ENCODE data around the gene ERBB4. TPM values are rescaled to one million over a fixed set of nuclear protein-coding genes. Genes with fewer than 3 reads are reported as not detected.

The ERBB4 gene
- total RNA-seq: 2.1 TPM

- DNase-seq: no peak
Observed at GRCh38 chr2:212538305-212539071, at the start of gene ERBB4. Gene ERBB4, minus strand, starts transcription at chr2:212538802. Its CDS starts 272 bp downstream, at chr2:212538530.

GRCh38 chr2:212580117-212580516, 41.5 kb upstream of the ERBB4 start:
- no peak for DNase-seq

- DNase-seq: no peak
Observed at GRCh38 chr2:212556296-212556695, 17.7 kb upstream of the ERBB4 start.

- no peak for DNase-seq
Observed at GRCh38 chr2:212554233-212554632, 15.6 kb upstream of the ERBB4 start.

- DNase-seq: no peak
Observed at GRCh38 chr2:212549941-212550340, 11.3 kb upstream of the ERBB4 start.

- no peak for DNase-seq
Observed at GRCh38 chr2:212549463-212549862, 10.9 kb upstream of the ERBB4 start.

- no peak for DNase-seq
Observed at GRCh38 chr2:212548455-212548819, 9.8 kb upstream of the ERBB4 start.

- no peak for DNase-seq
Observed at GRCh38 chr2:212547716-212548454, 9.3 kb upstream of the ERBB4 start.

GRCh38 chr2:212546669-212547068, 8.1 kb upstream of the ERBB4 start:
- DNase-seq: no peak

GRCh38 chr2:212540341-212540740, 1.7 kb upstream of the ERBB4 start:
- no peak for DNase-seq

GRCh38 chr2:212539072-212539880, 674 bp upstream of the ERBB4 start:
- DNase-seq: no peak

- DNase-seq: no peak
Observed at GRCh38 chr2:212537726-212538304, 787 bp downstream of the ERBB4 start.

GRCh38 chr2:212536817-212537725, 1.5 kb downstream of the ERBB4 start:
- no peak for DNase-seq

- DNase-seq: no peak
Observed at GRCh38 chr2:212535996-212536816, 2.4 kb downstream of the ERBB4 start.

GRCh38 chr2:212534336-212534735, 4.3 kb downstream of the ERBB4 start:
- no peak for DNase-seq

GRCh38 chr2:212532585-212532984, 6.0 kb downstream of the ERBB4 start:
- no peak for DNase-seq

- DNase-seq: no peak
Observed at GRCh38 chr2:212532087-212532486, 6.5 kb downstream of the ERBB4 start.

- no peak for DNase-seq
Observed at GRCh38 chr2:212531499-212531898, 7.1 kb downstream of the ERBB4 start.

- no peak for DNase-seq
Observed at GRCh38 chr2:212530991-212531390, 7.6 kb downstream of the ERBB4 start.

- DNase-seq: no peak
Observed at GRCh38 chr2:212530373-212530772, 8.2 kb downstream of the ERBB4 start.

Data from skin of body (tissue), 2 donors.